ENCODE results near the gene WDR82.

The WDR82 gene

GRCh38 chr3:52306978-52307377 lies 28.5 kb upstream of the WDR82 start:
- no peak for DNase-seq (ENCODE audit: low read depth)

GRCh38 chr3:52305926-52306325 lies 27.5 kb upstream of the WDR82 start:
- no peak for DNase-seq (ENCODE audit: low read depth)

DNA sequence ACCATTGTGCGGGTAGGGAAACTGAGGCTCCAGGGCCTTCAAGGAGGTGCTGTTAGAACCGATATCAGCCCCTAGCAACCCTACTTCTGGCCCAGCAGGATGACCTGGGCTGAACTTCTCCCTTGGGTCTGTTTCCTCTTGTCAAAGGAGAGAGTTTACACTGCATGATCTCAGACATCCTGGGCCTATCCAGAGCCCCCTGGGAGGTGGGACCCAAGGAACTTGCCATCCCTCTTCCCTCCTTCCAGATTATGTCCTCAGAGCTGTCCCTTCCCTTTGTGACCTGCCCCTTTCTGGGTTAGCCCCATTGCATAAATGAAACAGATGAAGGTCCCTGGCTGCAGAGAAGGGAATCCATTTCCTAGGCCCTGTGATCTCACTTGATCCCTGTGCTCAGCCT lies 25.4 kb upstream of the WDR82 start:
- DNase-seq (ENCODE audit: low read depth) = no peak

DNA sequence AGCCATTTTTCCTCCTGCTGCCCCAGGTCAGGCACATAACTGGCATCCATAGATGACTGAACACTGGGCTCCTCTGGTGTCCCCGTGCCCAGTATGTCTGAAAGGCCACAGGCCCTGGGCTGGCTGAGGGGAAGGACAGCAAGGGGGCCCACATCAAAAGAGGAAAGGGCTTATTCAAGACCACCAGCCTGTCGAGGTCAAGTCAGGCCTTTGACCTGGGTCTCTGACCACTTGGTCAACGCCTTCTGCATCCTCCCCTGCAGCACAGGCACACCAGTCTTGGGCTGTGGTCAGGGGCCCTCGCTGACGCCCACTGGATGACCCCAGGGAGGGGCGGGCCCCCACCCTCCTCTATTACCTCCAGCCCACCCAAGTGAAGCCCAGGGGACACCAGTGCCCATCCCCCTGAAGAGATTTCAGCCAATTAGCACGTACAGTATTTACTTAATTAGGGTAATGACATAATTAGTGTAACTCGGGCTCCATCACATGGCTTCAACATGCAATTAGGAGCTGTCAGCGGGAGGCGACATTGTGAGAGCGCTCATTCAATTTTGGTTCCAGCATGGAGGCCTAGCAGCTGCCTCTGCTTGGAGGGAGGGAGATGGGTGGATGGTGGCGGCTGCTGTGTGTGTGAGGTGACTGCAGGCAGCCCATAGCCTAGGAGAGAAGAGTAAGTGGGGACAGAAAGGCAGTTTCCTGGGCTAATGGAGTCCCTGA lies 24.1 kb upstream of the WDR82 start:
- no peak for DNase-seq (ENCODE audit: low read depth)

- DNase-seq (ENCODE audit: low read depth) = no peak
These were observed 21.6 kb upstream of the WDR82 start for GRCh38 chr3:52299879-52300611.

- DNase-seq (ENCODE audit: low read depth) = no peak
These were observed 20.9 kb upstream of the WDR82 start for GRCh38 chr3:52299247-52299878.

- no peak for DNase-seq (ENCODE audit: low read depth)
These were observed 20.0 kb upstream of the WDR82 start for GRCh38 chr3:52298149-52299098.

DNA sequence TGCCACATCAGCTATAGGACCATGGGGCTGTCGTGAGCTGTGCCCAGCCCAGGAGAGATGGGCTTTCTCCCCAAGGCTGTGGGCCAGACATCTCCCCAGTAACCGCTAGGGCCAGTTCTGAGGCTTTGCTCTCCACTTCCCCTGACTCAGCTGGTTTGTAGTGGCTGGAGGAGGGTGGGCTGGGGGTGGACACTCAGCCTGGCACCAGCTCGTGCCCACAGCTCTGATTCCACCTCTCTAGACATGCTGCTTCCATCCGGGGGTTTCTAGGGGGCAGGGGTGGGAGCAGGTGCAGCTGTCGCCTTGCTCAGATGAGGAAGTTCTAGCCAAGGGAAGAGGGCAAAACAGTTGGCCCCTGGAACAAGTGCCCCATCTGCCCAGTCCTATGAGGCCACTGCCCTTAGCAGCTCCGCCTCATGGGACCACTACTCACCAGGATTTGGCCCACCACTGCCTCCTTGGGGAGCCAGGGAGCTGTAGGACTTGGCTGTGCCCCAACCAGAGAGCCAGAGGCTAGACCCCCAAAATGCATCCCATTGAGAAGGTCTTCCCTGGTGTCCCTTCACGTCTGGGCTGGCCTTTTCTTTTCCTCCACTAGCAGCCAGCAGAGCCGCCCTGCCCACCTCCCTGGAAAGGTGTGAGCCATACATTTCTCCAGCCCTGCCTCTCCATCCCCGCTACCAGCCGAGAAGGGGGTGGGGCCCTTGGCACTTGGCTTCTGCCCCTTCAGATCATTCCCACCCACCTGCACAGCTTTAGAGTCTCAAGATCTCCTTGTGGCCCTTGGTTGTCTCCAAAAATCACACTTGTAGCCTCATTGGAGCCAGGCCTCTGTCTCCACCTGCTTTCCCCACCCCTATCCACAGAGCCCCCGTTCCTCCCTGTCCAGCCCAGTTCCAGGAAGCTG lies 19.0 kb upstream of the WDR82 start:
- no peak for DNase-seq (ENCODE audit: low read depth)

- DNase-seq (ENCODE audit: low read depth) = no peak
These were observed 17.3 kb upstream of the WDR82 start for GRCh38 chr3:52295671-52296208.

DNA sequence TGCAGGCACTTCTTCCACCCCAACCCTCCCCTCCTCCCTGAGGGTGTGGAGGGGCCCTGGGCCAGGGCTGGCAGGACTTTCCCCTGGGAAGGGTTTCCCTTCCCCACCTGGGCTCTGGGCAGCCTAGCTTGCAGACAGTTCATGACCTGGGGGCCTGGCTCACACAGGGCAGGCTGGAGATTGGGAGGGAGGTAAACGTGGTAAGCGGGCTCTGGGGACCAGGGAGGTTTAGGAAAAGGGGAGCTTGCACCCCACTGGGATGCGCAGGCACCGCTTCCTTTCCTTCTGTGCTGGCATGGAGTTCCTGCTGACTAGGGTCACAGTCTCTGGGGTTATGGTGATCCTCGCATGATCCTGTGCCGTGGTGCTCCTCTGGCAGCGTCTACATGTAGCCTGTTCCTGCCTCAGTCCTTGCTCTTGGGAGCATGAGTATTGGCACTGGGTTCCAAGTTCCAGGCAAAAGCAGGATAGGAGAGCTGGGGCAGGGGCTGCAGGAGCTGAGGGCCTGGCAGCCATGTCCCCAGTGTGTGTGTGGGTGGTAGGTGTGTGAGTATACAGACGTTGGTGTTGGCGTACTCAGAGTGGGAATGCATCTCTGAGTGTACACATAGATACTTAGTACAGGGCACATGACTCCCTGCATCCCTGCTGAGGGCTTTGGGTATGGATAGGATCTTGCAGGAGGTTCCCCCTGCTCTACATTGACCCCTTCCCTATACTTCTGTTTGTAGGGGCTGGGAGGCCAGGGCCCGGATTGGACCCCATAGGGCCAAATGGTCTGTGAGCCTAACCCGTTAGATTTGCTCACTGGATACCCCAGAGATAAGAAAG lies 16.1 kb upstream of the WDR82 start:
- no peak for DNase-seq (ENCODE audit: low read depth)

GRCh38 chr3:52293491-52294319 lies 15.3 kb upstream of the WDR82 start:
- no peak for DNase-seq (ENCODE audit: low read depth)

GRCh38 chr3:52292247-52293065 lies 14.0 kb upstream of the WDR82 start:
- no peak for DNase-seq (ENCODE audit: low read depth)

- no peak for DNase-seq (ENCODE audit: low read depth)
These were observed 13.2 kb upstream of the WDR82 start for GRCh38 chr3:52291508-52292181.

GRCh38 chr3:52290596-52291507 lies 12.4 kb upstream of the WDR82 start:
- DNase-seq (ENCODE audit: low read depth) = no peak

GRCh38 chr3:52289747-52290595 lies 11.5 kb upstream of the WDR82 start:
- DNase-seq (ENCODE audit: low read depth) = no peak

Data from stimulated activated CD8-positive, alpha-beta memory T cell treated with anti-CD3 and anti-CD28 coated beads, Interleukin-7, amount 100 ng/mL, for 24 hours (primary cell).